GM19023 (cell line): ENCODE measurements around the gene CRTAP.
"Not testable (repeated sequence)": the region's sequence is repeated elsewhere in the genome, so short reads cannot be mapped to it uniquely, and the experiment has no call there.

Source experiments
- ATAC-seq: cut with Tn5 transposase; IDR thresholded peaks from one replicate; pipeline ENCODE4 v1.9.1; 2021; ENCODE audit warnings: mild to moderate bottlenecking, moderate library complexity; ENCODE audit not compliant: unreplicated experiment

The CRTAP gene

DNA sequence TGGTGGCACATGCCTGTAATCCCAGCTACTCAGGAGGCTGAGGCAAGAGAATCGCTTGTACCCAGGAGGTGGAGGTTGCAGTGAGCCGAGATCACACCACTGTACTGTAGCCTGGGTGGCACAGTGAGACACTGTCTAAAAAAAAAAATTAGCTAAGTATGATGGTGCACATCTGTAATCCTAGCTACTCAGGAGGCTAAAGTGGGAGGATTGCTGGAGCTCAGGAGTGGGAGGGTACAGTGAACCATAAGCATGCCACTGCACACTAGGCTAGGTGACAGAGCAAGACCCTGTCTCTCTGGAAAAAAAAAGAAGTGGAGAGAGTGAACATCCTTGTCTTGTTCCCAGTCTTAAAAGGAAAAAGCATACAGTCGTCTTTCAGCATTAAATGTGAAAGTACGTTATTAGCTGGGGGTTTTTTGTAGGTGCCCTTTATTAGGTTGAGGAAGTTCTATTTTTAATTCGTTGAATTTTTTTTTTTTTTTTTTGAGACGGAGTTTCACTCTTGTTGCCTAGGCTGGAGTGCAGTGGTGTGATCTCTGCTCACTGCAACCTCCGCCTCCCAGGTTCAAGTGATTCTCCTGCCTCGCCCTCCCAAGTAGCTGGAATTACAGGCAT, 25.3 kb downstream of the CRTAP start:
- ATAC-seq: not testable (repeated sequence)

GRCh38 chr3:33139996-33140395, 26.2 kb downstream of the CRTAP start:
- ATAC-seq: no peak

DNA sequence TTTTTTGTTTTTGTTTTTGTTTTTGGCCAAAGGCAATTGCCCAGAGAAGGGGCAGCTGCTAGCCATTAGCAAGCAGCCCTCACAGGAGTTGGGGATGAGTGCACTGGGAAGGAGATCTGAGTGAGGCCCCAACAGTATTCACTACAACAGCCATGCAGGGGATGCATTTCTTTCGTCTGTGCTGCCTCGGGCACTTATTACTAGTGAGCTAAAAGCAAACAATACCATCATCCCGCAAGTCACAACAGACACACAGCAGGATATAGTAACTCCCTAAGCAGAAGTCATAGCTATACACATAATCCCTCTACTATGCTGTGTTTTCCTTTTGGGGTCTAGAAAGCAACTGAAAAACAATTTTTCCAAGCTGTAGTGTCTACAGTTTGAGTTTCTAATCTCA, 27.2 kb downstream of the CRTAP start:
- ATAC-seq: no peak

- ATAC-seq: no peak
These were observed 30.6 kb downstream of the CRTAP start for GRCh38 chr3:33144433-33144832.

DNA sequence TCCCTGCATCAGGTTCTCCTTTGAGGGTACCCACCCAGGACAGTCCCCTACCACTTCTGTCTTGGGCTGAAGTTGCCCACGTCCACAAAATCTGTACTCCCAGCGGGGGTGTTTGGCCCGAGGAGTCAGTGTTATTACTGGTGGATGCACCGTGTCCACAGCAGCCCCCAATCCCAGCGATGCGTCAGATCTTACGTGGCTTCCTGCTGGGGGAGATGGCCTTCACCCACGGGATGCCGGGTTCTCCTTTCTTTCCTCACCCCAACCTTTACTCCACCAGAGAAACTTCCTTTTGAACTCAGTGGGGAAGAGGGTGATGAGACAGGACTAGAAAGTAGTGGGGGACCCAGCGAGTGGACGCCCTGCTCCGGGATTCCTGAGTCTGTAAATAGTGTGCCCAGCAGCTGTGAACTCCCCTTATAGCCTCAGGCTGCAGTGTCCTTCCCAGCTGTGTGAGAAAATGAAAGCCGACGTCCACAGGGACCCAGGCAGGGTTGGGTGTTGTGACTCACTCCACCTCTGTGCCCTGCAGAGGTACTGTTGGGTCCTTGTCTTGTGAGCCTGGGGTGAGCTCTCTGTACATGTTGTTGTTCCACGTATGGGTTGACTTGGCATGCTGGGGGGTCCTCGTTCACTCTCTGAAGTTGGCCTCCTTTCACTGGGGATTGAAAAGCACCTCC, 31.5 kb downstream of the CRTAP start:
- no peak for ATAC-seq

DNA sequence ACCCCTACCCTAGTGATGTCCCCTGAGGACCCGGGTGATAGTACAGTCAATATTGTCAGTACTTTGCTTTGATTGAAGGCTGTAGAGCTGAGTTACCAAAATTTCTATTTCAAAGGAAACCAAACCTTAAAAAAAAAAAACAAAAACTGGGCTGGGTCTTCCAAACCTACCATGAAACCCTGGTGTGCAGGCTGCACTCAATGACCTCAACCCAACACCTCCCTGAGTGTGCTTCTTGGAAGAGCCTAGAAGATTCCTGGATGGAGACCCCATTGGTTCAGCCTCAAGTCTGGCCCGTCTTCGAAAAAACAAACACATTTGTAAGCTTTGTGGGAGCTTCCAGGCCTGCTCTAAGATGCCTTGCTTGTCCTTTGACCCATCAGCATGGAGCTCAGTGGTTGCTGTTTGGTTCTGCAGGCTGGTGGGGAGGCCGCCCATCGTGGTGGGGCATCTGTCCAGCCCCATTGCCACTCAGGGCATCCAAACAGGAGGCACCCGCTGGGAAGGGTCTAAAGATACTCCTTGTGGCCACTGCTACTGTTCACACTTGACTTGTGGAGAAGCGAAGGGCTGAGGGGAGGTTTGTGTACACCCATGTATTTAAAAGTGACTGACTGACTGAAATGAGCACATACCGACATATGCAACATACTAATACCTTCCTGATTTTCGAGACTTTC, 32.2 kb downstream of the CRTAP start:
- ATAC-seq: no peak

DNA sequence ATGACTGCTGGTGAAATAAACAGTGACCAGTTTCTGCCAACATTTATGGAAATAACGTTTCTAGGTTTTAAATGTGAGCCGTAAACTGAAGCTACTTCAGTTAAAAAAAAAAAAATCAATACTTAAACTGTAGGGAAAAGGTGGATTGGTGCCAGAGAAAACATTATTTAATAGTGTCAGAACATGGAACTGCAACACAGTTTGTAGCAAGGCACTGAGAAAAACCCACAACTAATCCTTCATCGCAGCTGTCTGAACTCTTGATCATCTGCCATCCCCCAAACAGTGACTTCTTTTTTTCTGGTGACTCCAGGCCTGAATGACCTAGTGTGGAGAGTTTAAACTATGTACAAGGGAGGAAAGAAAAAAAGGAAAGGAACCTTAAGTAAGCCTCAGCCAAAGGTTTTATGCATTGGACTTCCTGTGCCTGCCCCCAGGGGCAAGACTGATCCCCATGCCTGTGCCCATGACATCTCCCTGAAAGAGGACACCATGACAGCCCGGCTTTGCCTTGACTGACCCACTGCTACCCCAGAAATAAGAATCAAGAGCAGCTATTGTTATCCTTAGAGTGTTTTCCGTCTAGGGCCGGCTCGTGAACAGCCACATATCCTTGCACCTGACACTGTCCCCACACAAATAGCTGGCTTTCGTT, 33.1 kb downstream of the CRTAP start:
- ATAC-seq: no peak

GRCh38 chr3:33149342-33149741, 35.5 kb downstream of the CRTAP start:
- ATAC-seq: no peak

GRCh38 chr3:33152363-33153360, 38.8 kb downstream of the CRTAP start:
- ATAC-seq: no peak

DNA sequence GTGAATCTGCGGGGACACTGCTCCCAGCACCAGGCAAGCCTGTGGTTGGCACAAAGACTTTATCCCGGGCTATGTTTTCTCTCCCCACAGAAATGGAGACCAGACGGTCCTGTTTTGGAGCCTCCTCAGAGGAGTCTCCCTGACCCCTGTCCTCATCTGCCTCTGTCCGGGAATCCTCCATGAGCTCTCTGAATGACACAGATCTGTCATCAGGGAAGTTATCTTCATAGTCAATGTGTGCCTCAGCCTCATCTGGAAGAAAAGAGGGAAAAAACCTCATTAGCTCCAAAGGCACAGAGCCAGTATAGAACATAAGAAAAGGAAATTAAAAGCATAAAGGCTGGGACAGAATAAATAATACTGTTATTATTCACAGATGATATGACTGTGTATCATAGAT, 40.0 kb downstream of the CRTAP start:
- no peak for ATAC-seq

DNA sequence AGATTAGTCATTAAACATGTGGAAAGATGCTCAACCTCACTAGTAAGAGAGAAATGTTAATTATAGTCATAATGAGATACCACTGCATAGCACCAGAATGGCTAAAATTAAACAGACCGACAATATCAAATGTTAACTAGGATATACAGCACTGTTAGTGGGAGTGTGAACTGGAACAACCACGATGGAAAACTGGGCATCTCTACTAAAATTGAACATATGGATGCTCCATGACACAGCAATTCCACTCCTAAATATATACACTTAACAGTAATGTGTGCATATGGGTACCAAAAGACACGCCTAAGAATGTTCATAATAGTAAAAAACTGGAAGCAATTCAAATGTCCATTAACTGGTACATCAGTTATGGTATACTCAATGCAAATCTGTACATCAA, 41.5 kb downstream of the CRTAP start:
- ATAC-seq: no peak

DNA sequence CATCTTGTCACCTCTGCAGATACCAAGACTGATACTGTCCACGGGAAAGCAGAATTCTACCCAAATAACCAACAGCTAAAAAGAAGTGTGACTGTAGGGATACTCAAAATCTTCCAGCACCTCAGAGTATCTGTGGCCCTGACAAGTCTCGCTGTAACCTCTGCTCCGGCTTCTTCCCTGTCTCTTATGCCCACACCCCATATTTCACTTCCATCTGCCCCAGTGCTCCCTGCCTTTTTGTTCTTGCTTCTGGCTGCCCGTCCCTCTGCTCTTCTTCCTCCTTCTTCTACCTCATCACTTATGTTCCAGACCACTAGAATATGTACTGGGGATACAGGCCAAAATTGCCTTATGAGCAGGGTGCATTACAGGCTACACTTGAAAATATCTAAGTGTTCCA, 45.4 kb downstream of the CRTAP start:
- no peak for ATAC-seq

DNA sequence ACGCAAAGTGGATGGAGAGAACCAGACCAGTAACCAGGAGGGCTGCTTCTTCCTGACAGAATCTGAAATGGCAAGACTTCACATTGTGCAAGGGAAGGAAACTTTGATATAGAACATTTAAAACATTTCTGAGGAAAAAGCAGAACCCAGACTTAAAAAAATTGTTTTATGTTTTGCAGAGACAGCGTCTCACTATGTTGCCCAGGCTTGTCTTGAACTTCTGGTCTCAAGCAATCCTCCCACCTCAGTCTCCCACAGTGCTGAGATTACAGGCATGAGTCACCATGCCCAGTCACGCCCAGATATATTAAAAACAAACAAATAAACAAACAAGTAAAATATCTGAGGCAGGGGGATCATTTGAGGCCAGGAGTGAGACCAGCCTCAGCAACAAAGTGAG, 46.2 kb downstream of the CRTAP start:
- ATAC-seq: no peak

DNA sequence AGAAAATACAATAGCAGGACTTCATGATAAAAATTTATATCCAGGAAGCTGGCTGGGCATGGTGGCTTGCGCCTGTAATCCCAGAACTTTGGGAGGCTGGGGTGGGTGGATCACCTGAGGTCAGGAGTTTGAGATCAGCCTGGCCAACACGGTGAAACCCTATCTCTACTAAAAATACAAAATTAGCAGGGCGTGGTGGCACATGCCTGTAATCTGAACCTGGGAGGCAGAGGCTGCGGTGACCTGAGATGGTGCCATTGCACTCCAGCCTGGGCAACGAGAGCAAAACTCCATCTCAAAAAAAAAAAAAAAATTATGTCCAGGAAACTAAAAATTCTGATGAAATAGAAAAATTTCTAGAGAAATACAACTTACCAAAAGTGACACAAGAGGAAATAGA, 48.8 kb downstream of the CRTAP start:
- ATAC-seq: not testable (repeated sequence)

DNA sequence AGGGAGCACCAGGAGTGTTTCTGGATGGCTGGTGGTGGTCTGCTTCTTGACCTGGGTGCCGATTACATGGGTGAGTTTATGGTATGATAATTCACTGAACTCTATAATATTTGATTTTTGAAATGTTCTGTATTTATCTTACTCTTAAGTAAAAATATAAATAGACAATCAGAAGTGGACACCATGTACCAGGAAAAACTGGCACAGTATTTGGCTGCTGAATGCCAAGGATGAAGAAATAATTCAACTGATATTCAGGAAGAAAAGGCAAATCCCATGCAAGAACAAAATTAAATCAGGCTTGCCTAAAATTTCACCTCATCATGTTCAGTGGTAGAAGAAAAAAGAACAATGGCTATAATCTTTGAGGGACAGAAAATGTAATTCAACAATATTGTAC, 51.6 kb downstream of the CRTAP start:
- no peak for ATAC-seq

- ATAC-seq: no peak
These were observed 52.3 kb downstream of the CRTAP start for GRCh38 chr3:33166095-33166494.

- ATAC-seq: no peak
These were observed 53.5 kb downstream of the CRTAP start for GRCh38 chr3:33167284-33167683.

DNA sequence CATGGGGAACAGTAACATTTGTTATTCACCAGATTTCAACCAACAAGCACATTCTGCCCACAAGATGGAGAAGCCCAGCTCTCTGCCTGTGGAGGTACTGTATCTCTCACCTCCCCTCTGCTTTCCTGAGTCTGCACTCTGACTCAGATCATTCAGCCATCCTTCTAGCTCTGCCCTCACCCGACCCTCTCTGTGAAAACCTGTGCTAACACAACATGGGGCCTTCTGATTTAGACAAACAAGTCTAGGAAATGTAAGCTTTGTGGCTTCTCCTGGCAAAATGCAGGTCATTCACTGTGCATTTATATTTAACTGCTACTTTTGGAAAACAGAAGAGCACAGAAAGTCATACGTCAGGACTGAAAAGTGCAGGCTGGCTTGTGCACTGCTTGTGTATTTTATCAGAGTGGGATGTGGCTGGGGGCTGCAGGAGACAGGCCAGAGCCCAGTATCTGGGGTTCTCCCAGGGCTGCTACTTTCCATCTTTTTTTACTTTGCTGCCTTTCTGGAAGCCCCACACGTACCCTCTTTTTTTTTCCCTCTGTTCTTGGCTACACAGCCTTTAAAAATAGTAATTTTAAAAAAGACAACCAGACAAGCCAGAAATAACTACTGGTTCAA, 54.0 kb downstream of the CRTAP start:
- no peak for ATAC-seq

DNA sequence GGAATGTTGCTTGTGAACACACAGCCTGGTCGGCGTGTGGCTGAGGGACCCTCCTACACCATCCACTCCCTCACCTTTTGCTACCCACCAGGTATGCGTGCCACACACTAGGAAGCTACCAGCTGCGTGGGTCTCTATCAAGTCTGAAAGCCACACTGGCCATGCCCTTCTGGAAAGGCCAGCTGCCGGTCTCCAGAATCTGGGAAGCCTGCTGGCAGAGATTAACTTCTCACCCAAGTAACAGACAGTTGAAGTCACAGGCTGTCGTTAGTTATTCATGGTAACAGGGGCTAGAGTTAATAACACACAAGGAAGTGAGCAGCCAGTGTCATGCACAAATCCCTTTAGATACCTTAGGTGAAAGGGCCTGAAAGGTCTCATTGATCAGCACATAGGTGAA, 56.7 kb downstream of the CRTAP start:
- ATAC-seq: no peak

GRCh38 chr3:33171580-33171979, 57.8 kb downstream of the CRTAP start:
- ATAC-seq: no peak
